GM10248 (cell line): ENCODE measurements around the gene SNX6.

ENCODE experiments used
- CTCF ChIA-PET: fragments of 300-600 bp; sonication (Branson Sonifier 250); formaldehyde crosslinking; extraction: SDS; loops from one replicate; lab custom pipeline; 2021; ENCODE audit warnings: antibody characterized with exemption; lab: Yijun Ruan, JAX
- POLR2A ChIA-PET: fragments of 350-650 bp; sonication (Branson Sonifier 250); formaldehyde crosslinking; extraction: SDS; loops from one replicate; lab custom pipeline; 2020; ENCODE audit warnings: antibody characterized with exemption; lab: Yijun Ruan, JAX
- DNase-seq: peaks from one replicate; pipeline ENCODE4 v3.0.0; 2012; ENCODE audit errors: extremely low spot score
- CTCF ChIP-seq: IDR thresholded peaks from 2 replicates; pipeline ENCODE4 v1.5.1; 2012; ENCODE audit warnings: mild to moderate bottlenecking, low read depth; ENCODE audit errors: extremely low read depth, missing control alignments, control extremely low read depth

The SNX6 gene

GRCh38 chr14:34620839-34621238 is 9.1 kb downstream of the SNX6 start:
- no peak for DNase-seq
- ChIA-PET CTCF (no interaction called here), POLR2A (interaction anchor here (0.6 kb wide), 1 partner anchor 34 kb away, joined by 8 read pairs; no protein-coding TSS in a partner anchor)
- TF ChIP-seq CTCF, result no peak

- TF ChIP-seq CTCF, result no peak
- POLR2A ChIA-PET, result interaction anchor here (0.6 kb wide), 1 partner anchor 33 kb away, joined by 8 read pairs; no protein-coding TSS in a partner anchor
- CTCF ChIA-PET, result no interaction called here
- DNase-seq, result no peak
These were observed 9.8 kb downstream of the SNX6 start for GRCh38 chr14:34620115-34620514.

GRCh38 chr14:34619471-34619870 is 10.5 kb downstream of the SNX6 start:
- POLR2A ChIA-PET, result no interaction called here
- CTCF ChIA-PET, result no interaction called here
- TF ChIP-seq CTCF, result no peak
- DNase-seq, result no peak

GRCh38 chr14:34616360-34616759 is 13.6 kb downstream of the SNX6 start:
- no peak for DNase-seq
- CTCF ChIA-PET, result no interaction called here
- POLR2A ChIA-PET, result no interaction called here
- no peak for TF ChIP-seq CTCF

GRCh38 chr14:34615507-34615906 is 14.4 kb downstream of the SNX6 start:
- POLR2A ChIA-PET, result no interaction called here
- CTCF ChIA-PET, result no interaction called here
- TF ChIP-seq CTCF, result no peak
- DNase-seq, result no peak

- DNase-seq, result no peak
- POLR2A ChIA-PET, result interaction anchor here (0.5 kb wide), 1 partner anchor 12 kb away, joined by 4 read pairs; no protein-coding TSS in a partner anchor
- no peak for TF ChIP-seq CTCF
- CTCF ChIA-PET, result interaction anchor here (1.5 kb wide), 1 partner anchor 58 kb away, joined by 3 read pairs; no protein-coding TSS in a partner anchor
These were observed 15.3 kb downstream of the SNX6 start for GRCh38 chr14:34614638-34615037.

- no peak for DNase-seq
- CTCF ChIA-PET, result interaction anchor here (1.0 kb wide), 1 partner anchor 20 kb away, joined by 3 read pairs; the partner anchor contains the start of gene SNX6
- POLR2A ChIA-PET, result no interaction called here
- no peak for TF ChIP-seq CTCF
These were observed 19.8 kb downstream of the SNX6 start for GRCh38 chr14:34610101-34610500.
